DND-41 (cell line): ENCODE results near the gene FBXO46.
A peak's percentile ranks its signal among the peaks of the same experiment; 100 is the strongest.

Experiments used
- ATAC-seq: fragments of 200-7000 bp; cut with Tn5 transposase; 3 replicates; pipeline ENCODE4 v1.9.1; 2021; ENCODE audit warnings: low read depth; ENCODE audit not compliant: insufficient read depth
- DNase-seq: peaks from one replicate; pipeline ENCODE4 v3.0.0-alpha.2; 2020
- H2AFZ ChIP-seq: 2 replicates; pipeline ENCODE4 v1.6.0; 2012; ENCODE audit warnings: low read depth, low read length
- H3K27ac ChIP-seq: 2 replicates; pipeline ENCODE4 v1.5.1; 2012; ENCODE audit warnings: low read length, inconsistent platforms
- H3K27me3 ChIP-seq: fragments of 200-600 bp; sonication (generic); 2 replicates; pipeline ENCODE4 v1.6.0; 2012; ENCODE audit warnings: low read length, mild to moderate bottlenecking, inconsistent platforms; ENCODE audit not compliant: insufficient read depth, poor library complexity
- H3K36me3 ChIP-seq: 2 replicates; pipeline ENCODE4 v1.5.1; 2012; ENCODE audit warnings: low read length, inconsistent platforms; ENCODE audit not compliant: insufficient read depth
- H3K4me1 ChIP-seq: 2 replicates; pipeline ENCODE4 v1.5.1; 2012; ENCODE audit warnings: mild to moderate bottlenecking, low read length; ENCODE audit not compliant: insufficient read depth
- H3K4me2 ChIP-seq: 2 replicates; pipeline ENCODE4 v1.6.0; 2012; ENCODE audit warnings: mild to moderate bottlenecking, moderate library complexity, low read length, inconsistent platforms; ENCODE audit not compliant: insufficient read depth
- H3K4me3 ChIP-seq, 2 experiments: fragments of 200-600 bp in 1 of 2; shearing (Covaris generic) in 1 of 2; 2 replicates each; pipeline ENCODE4 v1.5.1; 2012 to 2016; ENCODE audit warnings: inconsistent platforms in 2 of 2, low read length in 2 of 2, mild to moderate bottlenecking in 2 of 2, low read depth in 1 of 2, moderate library complexity in 1 of 2
- H3K79me2 ChIP-seq: 2 replicates; pipeline ENCODE4 v1.6.0; 2012; ENCODE audit warnings: low read length, inconsistent platforms; ENCODE audit not compliant: insufficient read depth
- H3K9ac ChIP-seq: 2 replicates; pipeline ENCODE4 v1.6.0; 2012; ENCODE audit warnings: low read depth, mild to moderate bottlenecking, inconsistent platforms, low read length, moderate library complexity
- H3K9me3 ChIP-seq: 2 replicates; pipeline ENCODE4 v1.5.1; 2012; ENCODE audit warnings: low read length, moderate library complexity, mild to moderate bottlenecking, inconsistent platforms; ENCODE audit not compliant: insufficient read depth, severe bottlenecking
- H4K20me1 ChIP-seq: 2 replicates; pipeline ENCODE4 v1.6.0; 2012; ENCODE audit warnings: low read length; ENCODE audit not compliant: insufficient read depth
- EZH2 ChIP-seq: IDR thresholded peaks from 3 replicates; pipeline ENCODE4 v1.6.1; 2012; ENCODE audit warnings: borderline replicate concordance, low read depth, mild to moderate bottlenecking, moderate library complexity, low read length, inconsistent platforms; ENCODE audit not compliant: severe bottlenecking
- TF ChIP-seq, protein P1 (sequence below): IDR thresholded peaks from 2 replicates; pipeline ENCODE4 v1.5.1; 2012; ENCODE audit warnings: borderline replicate concordance, low read length, moderate library complexity, mild to moderate bottlenecking; ENCODE audit not compliant: poor library complexity, severe bottlenecking; ENCODE audit errors: extremely low read depth

Gene FBXO46

DNA sequence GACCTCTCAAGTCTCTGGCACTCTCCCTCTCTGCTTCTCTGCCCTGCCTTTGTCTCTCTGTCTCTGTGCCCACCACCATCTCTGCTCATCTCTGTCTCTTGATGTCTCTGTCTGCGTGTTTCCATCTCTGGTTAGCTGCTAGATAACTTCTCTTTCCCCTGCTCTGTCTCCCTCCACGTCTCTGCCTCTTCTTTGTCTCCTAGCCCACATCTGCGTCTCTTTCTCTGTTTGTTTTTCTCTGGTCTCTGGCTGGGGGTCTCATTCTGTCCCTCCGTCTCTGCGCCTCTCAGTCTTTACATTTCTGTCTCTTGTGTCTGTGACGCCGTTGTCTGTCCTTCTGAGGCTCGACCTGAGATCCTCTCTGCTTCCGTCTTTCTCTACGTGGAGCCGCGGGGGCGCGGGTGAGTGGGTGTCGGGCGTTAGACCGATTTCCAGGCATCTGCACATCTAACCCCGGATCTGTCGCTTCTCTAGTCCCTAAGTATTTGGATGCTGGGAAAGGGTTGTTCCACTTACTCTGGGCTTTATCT, 62.3 kb downstream of the FBXO46 start:
- H2AFZ ChIP-seq = peak overlapping the region; percentile 72
- H3K4me2 ChIP-seq = peak overlapping the region; percentile 83
- H3K27ac ChIP-seq = peak overlapping the region; percentile 22; the same call in 1 of the 2 replicates
- no peaks in the 10 kb centered on the region for H3K79me2 ChIP-seq
- no peaks in the 10 kb centered on the region for H3K36me3 ChIP-seq
- peaks cover 21% of the 10 kb centered on the region for H3K4me1 ChIP-seq
- TF ChIP-seq EZH2 = peak; percentile 80
- TF ChIP-seq, protein P1, sequence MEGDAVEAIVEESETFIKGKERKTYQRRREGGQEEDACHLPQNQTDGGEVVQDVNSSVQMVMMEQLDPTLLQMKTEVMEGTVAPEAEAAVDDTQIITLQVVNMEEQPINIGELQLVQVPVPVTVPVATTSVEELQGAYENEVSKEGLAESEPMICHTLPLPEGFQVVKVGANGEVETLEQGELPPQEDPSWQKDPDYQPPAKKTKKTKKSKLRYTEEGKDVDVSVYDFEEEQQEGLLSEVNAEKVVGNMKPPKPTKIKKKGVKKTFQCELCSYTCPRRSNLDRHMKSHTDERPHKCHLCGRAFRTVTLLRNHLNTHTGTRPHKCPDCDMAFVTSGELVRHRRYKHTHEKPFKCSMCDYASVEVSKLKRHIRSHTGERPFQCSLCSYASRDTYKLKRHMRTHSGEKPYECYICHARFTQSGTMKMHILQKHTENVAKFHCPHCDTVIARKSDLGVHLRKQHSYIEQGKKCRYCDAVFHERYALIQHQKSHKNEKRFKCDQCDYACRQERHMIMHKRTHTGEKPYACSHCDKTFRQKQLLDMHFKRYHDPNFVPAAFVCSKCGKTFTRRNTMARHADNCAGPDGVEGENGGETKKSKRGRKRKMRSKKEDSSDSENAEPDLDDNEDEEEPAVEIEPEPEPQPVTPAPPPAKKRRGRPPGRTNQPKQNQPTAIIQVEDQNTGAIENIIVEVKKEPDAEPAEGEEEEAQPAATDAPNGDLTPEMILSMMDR = no peak
- H4K20me1 ChIP-seq = no peaks in the 10 kb centered on the region
- ATAC-seq (peak; percentile 43), DNase-seq (no peak)
- H3K9ac ChIP-seq = peak overlapping the region; percentile 51
- H3K9me3 ChIP-seq = no peaks in the 10 kb centered on the region
- peaks cover 14% of the 10 kb centered on the region for H3K27me3 ChIP-seq
- peak overlapping the region; percentile 14 to 59; a peak in 3 of 4 replicates for H3K4me3 ChIP-seq

DNA sequence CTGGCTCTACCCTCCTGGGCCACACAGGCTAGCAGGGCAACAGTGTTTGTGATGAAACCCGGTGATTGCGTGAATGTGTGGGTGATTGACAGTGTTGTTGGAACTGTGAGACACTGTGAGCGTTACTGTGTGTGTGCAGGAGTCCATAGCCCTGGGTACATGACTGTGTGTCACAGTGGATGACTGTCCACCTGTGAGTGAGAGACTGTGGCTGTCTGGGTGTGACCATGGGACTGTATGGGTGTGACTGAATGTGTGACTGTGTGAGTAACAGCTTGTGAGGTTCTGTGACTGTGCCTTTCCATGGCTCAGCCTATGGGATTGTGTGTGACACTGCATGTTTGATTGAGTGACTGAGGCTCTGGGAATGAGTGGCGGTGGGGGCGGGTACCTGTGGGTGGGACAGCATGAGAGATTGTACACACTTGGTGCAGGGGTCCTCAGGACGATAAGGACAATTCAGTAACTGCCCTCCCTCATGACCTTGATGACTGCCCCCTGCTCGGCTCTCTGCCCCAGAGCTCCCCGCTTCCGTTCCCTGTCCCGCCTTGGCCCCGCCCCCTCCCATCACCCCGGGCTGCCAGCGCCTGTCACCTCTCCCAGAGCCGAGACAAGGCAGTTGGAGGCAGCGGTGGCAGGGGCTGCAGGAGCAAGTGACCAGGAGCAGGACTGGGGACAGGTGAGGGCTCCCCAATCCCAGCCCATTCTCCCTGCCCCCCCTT, 62.9 kb downstream of the FBXO46 start, which contains the start of gene GIPR:
Gene GIPR, plus strand, starts transcription at position 602 of the 722 bp plus-strand sequence. CDS start 1,300 bp downstream, outside the sequence.
- Histone ChIP-seq H3K79me2 (no peaks in the 10 kb centered on the region), H2AFZ (peak within 1 kb of the TSS; percentile 72), H3K27ac (peak within 1 kb of the TSS; percentile 48; the same call in 1 of the 2 replicates), H3K9ac (peak within 1 kb of the TSS; percentile 51), H3K4me1 (peaks cover 21% of the 10 kb centered on the region), H3K4me3 (peak within 1 kb of the TSS; percentile 14 to 59; a peak in 3 of 4 replicates), H3K4me2 (peak within 1 kb of the TSS; percentile 83), H3K36me3 (no peaks in the 10 kb centered on the region), H3K27me3 (peaks cover 14% of the 10 kb centered on the region), H3K9me3 (no peaks in the 10 kb centered on the region), H4K20me1 (no peaks in the 10 kb centered on the region)
- DNase-seq (peak; percentile 78), ATAC-seq (peak; percentile 80)
- no peak for TF ChIP-seq EZH2
- TF ChIP-seq, protein P1 = no peak

DNA sequence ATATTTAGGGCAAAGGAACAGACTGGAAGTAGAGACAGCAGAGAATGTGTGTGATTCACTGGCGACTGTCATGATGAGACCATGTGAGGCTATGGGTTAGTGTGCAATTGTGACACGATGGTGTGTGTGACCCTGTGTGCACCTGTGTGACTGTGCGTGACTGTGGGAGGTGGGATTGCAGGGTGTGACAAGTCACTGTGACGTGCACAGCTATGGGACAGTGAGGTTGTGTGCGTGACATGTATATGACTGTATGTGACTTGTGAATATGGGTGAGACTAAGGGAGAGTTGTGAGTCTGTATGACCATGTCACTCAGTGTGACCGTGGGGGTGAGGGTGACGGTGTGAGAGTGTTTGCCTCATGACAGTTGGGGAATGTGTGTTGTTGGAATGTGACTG, 66.1 kb downstream of the FBXO46 start:
- no peaks in the 10 kb centered on the region for H3K9me3 ChIP-seq
- no peak overlapping the region for H3K4me3 ChIP-seq
- no peak overlapping the region for H3K27ac ChIP-seq
- peaks cover 21% of the 10 kb centered on the region for H3K4me1 ChIP-seq
- H3K4me2 ChIP-seq = no peak overlapping the region
- H3K36me3 ChIP-seq = no peaks in the 10 kb centered on the region
- H3K9ac ChIP-seq = no peak overlapping the region
- no peak for TF ChIP-seq EZH2
- TF ChIP-seq, protein P1 = no peak
- H2AFZ ChIP-seq = no peak overlapping the region
- no peak for ATAC-seq
- no peak for DNase-seq
- H3K79me2 ChIP-seq = no peaks in the 10 kb centered on the region
- H4K20me1 ChIP-seq = no peaks in the 10 kb centered on the region
- peaks cover 23% of the 10 kb centered on the region for H3K27me3 ChIP-seq
